Mucosa of descending colon (tissue), 3 donors: Measurements from ENCODE around the gene CTDSPL2. TPM values are rescaled to one million over a fixed set of nuclear protein-coding genes. Genes with fewer than 3 reads are reported as not detected.

Source experiments
- ATAC-seq: fragments of 200-7000 bp; cut with Tn5 transposase; one replicate; pipeline ENCODE4 v1.9.1; 2020; ENCODE audit warnings: mild to moderate bottlenecking, moderate library complexity
- DNase-seq, 3 donors: peaks; one replicate each; pipeline ENCODE4 v3.0.0-alpha.2; 2020
- H3K36me3 ChIP-seq: fragments of 200-600 bp; one replicate; pipeline ENCODE4 v1.8.0; 2021; ENCODE audit warnings: low read depth, mild to moderate bottlenecking
- H3K4me1 ChIP-seq: fragments of 200-600 bp; one replicate; pipeline ENCODE4 v1.8.0; 2021; ENCODE audit warnings: low read depth, mild to moderate bottlenecking
- H3K4me3 ChIP-seq: fragments of 200-600 bp; one replicate; pipeline ENCODE4 v1.8.0; 2021; ENCODE audit warnings: mild to moderate bottlenecking
- H3K9me3 ChIP-seq: fragments of 200-600 bp; one replicate; pipeline ENCODE4 v1.8.0; 2021; ENCODE audit warnings: mild to moderate bottlenecking
- intact Hi-C, 2 donors: fragments of 100-400 bp; cut with DNase I in 1 of 2; cut with micrococcal nuclease in 1 of 2; formaldehyde crosslinking; loops; one replicate each; pipeline versions ENCODE4 v1.11.0 to v1.11.1; 2022; cut with DNase I, micrococcal nuclease
- total RNA-seq, 3 donors: library from RNA; stranded (reverse); fragmentation: NEBNext Ultra II Directional in 2 of 3; extraction: Animal tissue kit (Norgen Biotek cat#: 25700) in 2 of 3; gene quantifications; one replicate each; pipeline versions ENCODE4 v1.2.1 to v1.2.4, GENCODE V29; 2021 to 2023
- TF ChIP-seq, protein P1 (sequence below): fragments of 200-600 bp; IDR thresholded peaks from one replicate; pipeline ENCODE4 v1.8.0; 2022; ENCODE audit warnings: antibody characterized with exemption, mild to moderate bottlenecking
- donor health status: DM: no; HTN: no; CAD: no; lungs with moderate emphysema.
- donor health status: DM: no; HTN: no; CAD: no.
- donor health status: DM: no; HTN: yes; CAD: no.

Gene CTDSPL2
- total RNA-seq, 3 donors from 2014 or later = 30.8 to 44.0 (median 35.0) TPM

DNA sequence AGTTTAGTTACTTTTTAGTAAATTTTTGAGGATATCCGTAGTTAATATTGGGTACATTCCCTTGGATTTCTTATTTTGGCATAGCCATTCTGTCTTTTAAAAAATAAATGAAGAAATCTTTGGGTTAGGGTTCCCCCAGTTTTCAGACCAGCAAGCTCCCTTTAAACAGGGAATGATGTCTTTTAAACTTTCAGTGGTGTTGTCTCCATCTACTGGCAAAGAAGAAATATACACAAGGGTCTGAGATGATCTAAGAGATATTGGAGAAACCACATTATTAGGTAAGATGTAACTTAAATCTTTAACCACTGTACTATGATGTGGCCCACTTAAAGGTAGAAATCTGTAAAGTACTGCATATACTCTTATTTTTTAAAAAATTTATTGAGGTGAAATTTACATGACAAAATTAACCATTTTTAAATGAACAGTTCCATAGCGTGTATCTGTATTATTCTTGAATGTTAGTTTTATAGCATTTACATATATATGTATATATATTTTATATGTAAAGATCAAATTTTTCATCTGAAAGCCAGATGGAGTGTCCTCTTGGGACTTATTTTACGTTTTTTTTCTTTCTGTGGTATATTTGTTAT, 74.4 kb downstream of the CTDSPL2 start:
- no peak overlapping the region for H3K4me3 ChIP-seq
- DNase-seq (no peak), ATAC-seq (no peak)
- H3K36me3 ChIP-seq = no peaks in the 10 kb centered on the region
- TF ChIP-seq, protein P1, sequence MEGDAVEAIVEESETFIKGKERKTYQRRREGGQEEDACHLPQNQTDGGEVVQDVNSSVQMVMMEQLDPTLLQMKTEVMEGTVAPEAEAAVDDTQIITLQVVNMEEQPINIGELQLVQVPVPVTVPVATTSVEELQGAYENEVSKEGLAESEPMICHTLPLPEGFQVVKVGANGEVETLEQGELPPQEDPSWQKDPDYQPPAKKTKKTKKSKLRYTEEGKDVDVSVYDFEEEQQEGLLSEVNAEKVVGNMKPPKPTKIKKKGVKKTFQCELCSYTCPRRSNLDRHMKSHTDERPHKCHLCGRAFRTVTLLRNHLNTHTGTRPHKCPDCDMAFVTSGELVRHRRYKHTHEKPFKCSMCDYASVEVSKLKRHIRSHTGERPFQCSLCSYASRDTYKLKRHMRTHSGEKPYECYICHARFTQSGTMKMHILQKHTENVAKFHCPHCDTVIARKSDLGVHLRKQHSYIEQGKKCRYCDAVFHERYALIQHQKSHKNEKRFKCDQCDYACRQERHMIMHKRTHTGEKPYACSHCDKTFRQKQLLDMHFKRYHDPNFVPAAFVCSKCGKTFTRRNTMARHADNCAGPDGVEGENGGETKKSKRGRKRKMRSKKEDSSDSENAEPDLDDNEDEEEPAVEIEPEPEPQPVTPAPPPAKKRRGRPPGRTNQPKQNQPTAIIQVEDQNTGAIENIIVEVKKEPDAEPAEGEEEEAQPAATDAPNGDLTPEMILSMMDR = no peak
- intact Hi-C loops = no loop called here
- no peaks in the 10 kb centered on the region for H3K4me1 ChIP-seq
- no peaks in the 10 kb centered on the region for H3K9me3 ChIP-seq

GRCh38 chr15:44516436-44516835, 89.0 kb downstream of the CTDSPL2 start:
- H3K4me3 ChIP-seq = no peak overlapping the region
- H3K36me3 ChIP-seq = no peaks in the 10 kb centered on the region
- intact Hi-C loops = no loop called here
- DNase-seq = no peak
- H3K9me3 ChIP-seq = no peaks in the 10 kb centered on the region
- no peak for ATAC-seq
- H3K4me1 ChIP-seq = no peaks in the 10 kb centered on the region
- TF ChIP-seq, protein P1 = no peak

DNA sequence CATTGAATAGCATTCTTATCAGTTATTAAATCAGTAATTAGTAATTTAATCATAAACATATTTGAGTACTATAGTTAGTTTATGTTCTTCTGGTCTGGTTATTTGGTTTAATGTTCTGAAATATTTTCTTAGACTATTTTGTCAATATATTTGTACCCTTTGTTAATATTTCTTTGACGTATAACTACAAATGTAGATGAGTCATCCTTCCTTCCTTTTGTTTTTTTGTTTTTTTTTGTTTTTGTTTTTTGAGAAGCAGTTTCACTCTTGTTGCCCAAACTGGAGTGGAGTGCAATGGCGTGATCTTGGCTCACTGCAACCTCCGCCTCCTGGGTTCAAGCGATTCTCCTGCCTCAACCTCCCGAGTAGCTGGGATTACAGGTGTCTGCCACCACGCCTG, 92.1 kb downstream of the CTDSPL2 start:
- no peaks in the 10 kb centered on the region for H3K36me3 ChIP-seq
- DNase-seq (no peak), ATAC-seq (no peak)
- no peaks in the 10 kb centered on the region for H3K4me1 ChIP-seq
- no peaks in the 10 kb centered on the region for H3K9me3 ChIP-seq
- no peak overlapping the region for H3K4me3 ChIP-seq
- intact Hi-C loops = no loop called here
- TF ChIP-seq, protein P1 = no peak

- TF ChIP-seq, protein P1 = no peak
- no peak for ATAC-seq
- DNase-seq = no peak
- Histone ChIP-seq H3K4me3 (no peak overlapping the region), H3K36me3 (no peaks in the 10 kb centered on the region), H3K9me3 (no peaks in the 10 kb centered on the region), H3K4me1 (no peaks in the 10 kb centered on the region)
- intact Hi-C loops = no loop called here
These were observed 97.6 kb downstream of the CTDSPL2 start for GRCh38 chr15:44525018-44525417.

DNA sequence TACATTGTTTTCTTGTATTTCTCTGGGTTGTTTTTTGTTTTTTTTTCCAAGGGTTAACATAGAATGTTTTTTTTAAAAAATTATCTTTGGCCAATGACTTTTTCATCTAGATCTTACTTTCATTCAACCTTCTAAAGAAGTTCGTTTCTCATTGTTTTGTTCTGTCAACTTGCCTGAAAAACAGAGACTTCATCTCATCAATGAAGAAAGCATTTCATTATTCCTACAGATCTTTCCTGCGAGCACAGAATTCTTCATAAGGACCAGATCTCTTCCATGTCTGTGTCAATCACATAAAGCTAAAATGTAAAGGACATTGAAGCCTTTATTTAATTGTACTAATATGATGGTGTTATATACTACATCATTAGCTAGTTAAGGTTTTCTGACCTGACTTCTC, 99.8 kb downstream of the CTDSPL2 start:
- ATAC-seq (no peak), DNase-seq (no peak)
- no peak overlapping the region for H3K4me3 ChIP-seq
- no peaks in the 10 kb centered on the region for H3K9me3 ChIP-seq
- no peaks in the 10 kb centered on the region for H3K36me3 ChIP-seq
- intact Hi-C loops = no loop called here
- H3K4me1 ChIP-seq = no peaks in the 10 kb centered on the region
- TF ChIP-seq, protein P1 = no peak
